Fibroblast of lung (primary cell): ENCODE data around the gene FNTB. TPM values are rescaled to one million over a fixed set of nuclear protein-coding genes. Genes with fewer than 3 reads are reported as not detected.

ENCODE experiments used
- DNase-seq, 2 donors: peaks; one replicate each; pipeline versions ENCODE4 v3.0.0 to v3.0.0-alpha.2; 2010; ENCODE audit warnings: low read depth in 2 of 2
- H2AFZ ChIP-seq: 2 replicates; pipeline ENCODE4 v1.5.1; 2012; ENCODE audit warnings: low read length, control low read depth, inconsistent platforms
- H3K27ac ChIP-seq: 2 replicates; pipeline ENCODE4 v1.5.1; 2011; ENCODE audit warnings: low read length, control low read depth; ENCODE audit not compliant: insufficient read depth
- H3K27me3 ChIP-seq: 2 replicates; pipeline ENCODE4 v1.5.1; 2011; ENCODE audit warnings: mild to moderate bottlenecking, low read length; ENCODE audit not compliant: control insufficient read depth, insufficient read depth
- H3K36me3 ChIP-seq: 2 replicates; pipeline ENCODE4 v1.5.1; 2011; ENCODE audit warnings: low read length; ENCODE audit not compliant: control insufficient read depth, insufficient read depth
- H3K4me1 ChIP-seq: 2 replicates; pipeline ENCODE4 v1.5.1; 2011; ENCODE audit warnings: low read length; ENCODE audit not compliant: control insufficient read depth, insufficient read depth; ENCODE audit errors: extremely low read depth
- H3K4me2 ChIP-seq: 2 replicates; pipeline ENCODE4 v1.5.1; 2011; ENCODE audit warnings: low read length, control low read depth; ENCODE audit not compliant: insufficient read depth; ENCODE audit errors: extremely low read depth
- H3K4me3 ChIP-seq, 4 experiments: fragments of 200-600 bp in 1 of 4; sonication (generic) in 1 of 4; replicated peaks in 1 of 4; 2 replicates each; pipeline ENCODE4 v1.5.1; 2011 to 2016; ENCODE audit warnings: low read length in 4 of 4, low read depth in 3 of 4, mild to moderate bottlenecking in 3 of 4, control low read depth in 2 of 4, inconsistent platforms in 1 of 4, mixed read lengths in 1 of 4; ENCODE audit not compliant: insufficient read depth in 1 of 4; ENCODE audit errors: control extremely low read depth in 1 of 4
- H3K79me2 ChIP-seq: 2 replicates; pipeline ENCODE4 v1.5.1; 2012; ENCODE audit warnings: mild to moderate bottlenecking, low read length, inconsistent platforms; ENCODE audit not compliant: control insufficient read depth, insufficient read depth
- H3K9ac ChIP-seq: 2 replicates; pipeline ENCODE4 v1.5.1; 2011; ENCODE audit warnings: mild to moderate bottlenecking, low read length, control low read depth; ENCODE audit not compliant: insufficient read depth
- H3K9me3 ChIP-seq: 2 replicates; pipeline ENCODE4 v1.5.1; 2012; ENCODE audit warnings: low read depth, low read length; ENCODE audit not compliant: control insufficient read depth, insufficient read depth
- H4K20me1 ChIP-seq: 2 replicates; pipeline ENCODE4 v1.5.1; 2011; ENCODE audit warnings: low read length; ENCODE audit not compliant: control insufficient read depth, insufficient read depth; ENCODE audit errors: extremely low read depth
- EZH2 ChIP-seq: IDR thresholded peaks from 2 replicates; pipeline ENCODE4 v1.5.1; 2012; ENCODE audit warnings: low read length, control low read depth, mild to moderate bottlenecking; ENCODE audit errors: missing control alignments
- polyA plus RNA-seq, 2 donors: library from polyadenylated mRNA; depleted of rRNA in 1 of 2; stranded (reverse) in 1 of 2; unstranded in 1 of 2; fragments of >200 nt; gene quantifications; 2 replicates each; pipeline ENCODE4 v1.2.1, GENCODE V29; 2011 to 2012; ENCODE audit warnings: missing spikeins in 1 of 2
- total RNA-seq: library from RNA; depleted of rRNA; stranded (reverse); fragments of >200 nt; gene quantifications from 2 replicates; pipeline ENCODE4 v1.2.1, GENCODE V29; 2014
- TF ChIP-seq, protein P1 (sequence below), 2 donors: IDR thresholded peaks in 1 of 2; conservative IDR thresholded peaks in 1 of 2; 1 replicate in 1 of 2; 2 replicates in 1 of 2; pipeline ENCODE4 v1.5.1; 2011 to 2012; ENCODE audit warnings: low read length in 2 of 2, control low read depth in 1 of 2, inconsistent platforms in 1 of 2, low read depth in 1 of 2, mild to moderate bottlenecking in 1 of 2

FNTB gene
- total and polyA plus RNA-seq, 2 donors (not counting 1 experiment from before 2014, with no cell fraction given), result 8.8 to 13.2 TPM

DNA sequence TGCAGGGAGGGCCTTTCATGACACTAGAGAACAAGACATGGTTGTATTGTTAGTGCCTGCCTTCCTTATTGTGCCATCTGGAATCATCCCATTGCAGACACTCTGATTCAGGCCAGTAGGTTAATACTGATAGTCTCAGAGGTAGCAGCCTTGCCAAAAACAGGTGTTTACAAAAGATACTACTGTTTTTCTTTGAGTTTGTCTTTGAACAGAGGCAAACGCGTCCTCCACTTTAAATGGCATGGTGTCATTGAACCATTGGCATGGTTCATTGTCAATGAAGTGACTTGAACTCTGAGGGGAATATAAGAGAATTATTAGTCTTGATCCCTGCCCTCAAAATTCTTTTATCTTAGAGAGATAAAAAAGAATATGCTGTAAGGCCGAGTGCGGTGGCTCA lies 4.2 kb downstream of the FNTB start:
- TF ChIP-seq, protein P1, sequence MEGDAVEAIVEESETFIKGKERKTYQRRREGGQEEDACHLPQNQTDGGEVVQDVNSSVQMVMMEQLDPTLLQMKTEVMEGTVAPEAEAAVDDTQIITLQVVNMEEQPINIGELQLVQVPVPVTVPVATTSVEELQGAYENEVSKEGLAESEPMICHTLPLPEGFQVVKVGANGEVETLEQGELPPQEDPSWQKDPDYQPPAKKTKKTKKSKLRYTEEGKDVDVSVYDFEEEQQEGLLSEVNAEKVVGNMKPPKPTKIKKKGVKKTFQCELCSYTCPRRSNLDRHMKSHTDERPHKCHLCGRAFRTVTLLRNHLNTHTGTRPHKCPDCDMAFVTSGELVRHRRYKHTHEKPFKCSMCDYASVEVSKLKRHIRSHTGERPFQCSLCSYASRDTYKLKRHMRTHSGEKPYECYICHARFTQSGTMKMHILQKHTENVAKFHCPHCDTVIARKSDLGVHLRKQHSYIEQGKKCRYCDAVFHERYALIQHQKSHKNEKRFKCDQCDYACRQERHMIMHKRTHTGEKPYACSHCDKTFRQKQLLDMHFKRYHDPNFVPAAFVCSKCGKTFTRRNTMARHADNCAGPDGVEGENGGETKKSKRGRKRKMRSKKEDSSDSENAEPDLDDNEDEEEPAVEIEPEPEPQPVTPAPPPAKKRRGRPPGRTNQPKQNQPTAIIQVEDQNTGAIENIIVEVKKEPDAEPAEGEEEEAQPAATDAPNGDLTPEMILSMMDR (conservative IDR thresholded peaks at IDR 0.05 in 1 of 2, IDR thresholded peaks at IDR 0.05 in 1 of 2; ENCODE audit: low read depth in 1 of 2, low read length in 2 of 2), result no peak
- no peak for TF ChIP-seq EZH2
- H3K4me1 ChIP-seq, result no peaks in the 10 kb centered on the region
- H3K79me2 ChIP-seq, result peaks cover 8% of the 10 kb centered on the region
- H3K4me2 ChIP-seq, result no peak overlapping the region
- no peak overlapping the region for H2AFZ ChIP-seq
- H3K4me3 ChIP-seq, result no peak overlapping the region
- H3K36me3 ChIP-seq, result no peaks in the 10 kb centered on the region
- H3K27ac ChIP-seq, result no peak overlapping the region
- no peaks in the 10 kb centered on the region for H3K27me3 ChIP-seq
- H3K9ac ChIP-seq, result no peak overlapping the region
- no peaks in the 10 kb centered on the region for H4K20me1 ChIP-seq
- DNase-seq, result no peak
- no peaks in the 10 kb centered on the region for H3K9me3 ChIP-seq

DNA sequence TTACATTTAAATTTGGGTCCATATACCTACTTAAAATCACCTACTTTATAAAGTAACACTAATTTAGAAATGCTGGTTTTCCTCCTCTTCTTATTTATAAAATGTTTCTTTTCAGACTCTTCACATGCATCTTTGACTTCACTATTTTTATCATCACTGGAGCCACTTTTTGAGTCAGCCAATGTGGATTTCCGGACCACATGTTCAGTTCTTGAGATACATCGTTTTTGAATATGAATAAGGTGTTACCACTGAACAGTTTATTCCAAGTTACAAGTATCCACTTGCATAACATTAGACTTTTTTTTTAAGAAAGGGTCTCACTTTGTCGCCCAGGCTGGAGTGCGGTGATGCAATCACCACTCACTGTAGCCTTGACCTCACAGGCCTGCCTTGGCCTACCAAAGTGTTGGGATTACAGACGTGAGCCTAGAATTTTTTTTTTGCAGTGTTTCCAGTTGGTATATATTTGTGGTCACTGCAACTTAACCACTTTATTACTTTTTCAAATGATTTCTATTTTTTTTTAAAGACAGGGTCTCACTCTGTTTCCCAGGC lies 5.7 kb downstream of the FNTB start:
- H4K20me1 ChIP-seq, result no peaks in the 10 kb centered on the region
- H3K79me2 ChIP-seq, result peaks cover 5% of the 10 kb centered on the region

DNA sequence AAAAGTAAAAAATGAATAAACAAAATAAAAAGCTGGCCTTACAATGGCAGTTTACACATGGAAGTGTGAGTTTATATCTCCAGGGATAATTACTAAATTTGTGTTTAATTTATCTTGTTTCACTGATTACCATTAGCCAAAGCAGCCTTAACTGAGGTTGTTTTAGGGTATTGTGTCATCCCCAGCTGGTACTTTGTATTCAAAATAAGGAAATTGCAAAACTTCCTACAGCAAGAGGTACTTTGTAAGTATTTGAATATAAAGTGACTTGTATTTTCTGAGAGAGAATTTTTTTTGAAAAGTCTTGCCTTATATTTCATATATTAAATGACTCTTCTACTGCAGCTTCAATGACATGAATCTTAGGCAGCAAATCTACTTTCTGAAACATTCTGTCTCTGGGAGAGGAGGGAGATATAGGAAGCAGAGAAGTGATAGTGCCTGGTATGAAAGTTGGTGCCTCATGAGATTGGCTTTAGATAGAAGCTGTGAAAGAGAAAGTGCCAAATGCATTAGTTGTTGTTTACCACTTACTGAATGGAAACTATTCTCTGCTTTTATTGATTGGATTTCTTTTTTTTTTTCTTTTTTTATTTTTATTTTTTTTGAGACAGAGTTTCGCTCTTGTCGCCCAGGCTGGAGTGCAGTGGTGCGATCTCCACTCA lies 6.7 kb downstream of the FNTB start:
- Histone ChIP-seq H4K20me1 (no peaks in the 10 kb centered on the region), H3K79me2 (no peaks in the 10 kb centered on the region), H3K9me3 (no peaks in the 10 kb centered on the region), H3K4me2 (no peak overlapping the region), H2AFZ (no peak overlapping the region), H3K27ac (no peak overlapping the region), H3K4me3 (no peak overlapping the region), H3K36me3 (no peaks in the 10 kb centered on the region), H3K27me3 (no peaks in the 10 kb centered on the region), H3K9ac (no peak overlapping the region), H3K4me1 (no peaks in the 10 kb centered on the region)
- DNase-seq, result no peak
- TF ChIP-seq, protein P1 (conservative IDR thresholded peaks at IDR 0.05 in 1 of 2, IDR thresholded peaks at IDR 0.05 in 1 of 2; ENCODE audit: low read depth in 1 of 2, low read length in 2 of 2), result no peak
- no peak for TF ChIP-seq EZH2

More for the DNA sequence above, 5.7 kb downstream of the FNTB start:
- H3K4me1 ChIP-seq, result no peaks in the 10 kb centered on the region
- H3K9ac ChIP-seq, result no peak overlapping the region
- DNase-seq, result no peak
- H3K27ac ChIP-seq, result no peak overlapping the region
- H3K4me2 ChIP-seq, result no peak overlapping the region
- H3K9me3 ChIP-seq, result no peaks in the 10 kb centered on the region
- no peak for TF ChIP-seq EZH2
- TF ChIP-seq, protein P1 (conservative IDR thresholded peaks at IDR 0.05 in 1 of 2, IDR thresholded peaks at IDR 0.05 in 1 of 2; ENCODE audit: low read depth in 1 of 2, low read length in 2 of 2), result no peak
- no peaks in the 10 kb centered on the region for H3K27me3 ChIP-seq
- no peaks in the 10 kb centered on the region for H3K36me3 ChIP-seq
- H3K4me3 ChIP-seq, result no peak overlapping the region
- H2AFZ ChIP-seq, result no peak overlapping the region
